ENCODE measurements around the gene MFGE8.

DNA sequence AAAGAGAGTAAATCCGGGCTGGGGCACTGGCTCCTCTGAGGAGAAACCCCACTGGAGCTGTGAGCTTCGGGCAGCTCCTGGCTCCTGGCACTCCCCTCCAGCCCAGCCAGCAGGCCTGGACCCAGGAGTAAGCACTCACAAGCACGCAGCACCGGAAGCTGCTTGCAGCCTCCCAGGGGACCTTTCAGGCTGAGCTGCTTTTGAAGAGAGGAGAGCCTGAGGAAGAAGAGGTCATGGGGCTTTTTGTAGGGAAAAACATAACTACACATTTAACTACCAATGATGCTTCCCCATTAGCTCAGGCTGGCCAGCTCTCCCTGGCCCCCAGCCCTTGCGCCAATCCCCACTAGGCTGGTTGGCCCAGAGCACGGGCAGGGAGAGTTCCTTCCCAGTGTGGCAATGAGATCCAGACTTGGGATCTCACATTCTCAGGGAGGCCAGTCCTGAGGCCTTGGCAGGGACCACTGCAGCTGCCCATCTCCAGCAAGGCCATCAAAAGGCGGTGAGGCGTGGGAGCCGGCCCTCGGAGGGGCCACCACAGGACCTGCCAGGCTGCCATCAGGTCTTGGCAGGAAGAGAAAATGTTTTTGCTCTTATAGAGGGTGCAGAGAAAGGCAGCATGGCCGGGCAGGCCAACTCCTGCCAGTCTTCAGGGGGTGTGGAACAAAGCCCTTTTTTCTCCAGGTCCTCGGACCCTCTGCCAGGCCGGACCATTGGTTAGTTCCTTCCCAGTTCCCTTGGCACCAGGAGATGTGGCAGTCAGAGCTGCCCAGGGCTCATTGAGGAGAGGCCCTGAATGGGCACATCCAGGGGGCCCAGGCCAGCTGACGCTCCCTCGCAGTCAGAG is 41.5 kb upstream of the MFGE8 start:
- TF ChIP-seq RAD21 (conservative IDR thresholded peaks at IDR 0.05 in 1 of 2, IDR thresholded peaks at IDR 0.05 in 1 of 2) (no peak), POLR2A (IDR thresholded peaks at IDR 0.05; ENCODE audit: low read length) (no peak), RFX5 (IDR thresholded peaks at IDR 0.05) (no peak), ESRRA (IDR thresholded peaks at IDR 0.05; ENCODE audit: borderline replicate concordance, low read length) (no peak), BHLHE40 (IDR thresholded peaks at IDR 0.05; ENCODE audit: low read depth, low read length) (no peak), RNF2 (IDR thresholded peaks at IDR 0.05; ENCODE audit: borderline replicate concordance, low read depth) (no peak)
- TF ChIP-seq, protein P1, sequence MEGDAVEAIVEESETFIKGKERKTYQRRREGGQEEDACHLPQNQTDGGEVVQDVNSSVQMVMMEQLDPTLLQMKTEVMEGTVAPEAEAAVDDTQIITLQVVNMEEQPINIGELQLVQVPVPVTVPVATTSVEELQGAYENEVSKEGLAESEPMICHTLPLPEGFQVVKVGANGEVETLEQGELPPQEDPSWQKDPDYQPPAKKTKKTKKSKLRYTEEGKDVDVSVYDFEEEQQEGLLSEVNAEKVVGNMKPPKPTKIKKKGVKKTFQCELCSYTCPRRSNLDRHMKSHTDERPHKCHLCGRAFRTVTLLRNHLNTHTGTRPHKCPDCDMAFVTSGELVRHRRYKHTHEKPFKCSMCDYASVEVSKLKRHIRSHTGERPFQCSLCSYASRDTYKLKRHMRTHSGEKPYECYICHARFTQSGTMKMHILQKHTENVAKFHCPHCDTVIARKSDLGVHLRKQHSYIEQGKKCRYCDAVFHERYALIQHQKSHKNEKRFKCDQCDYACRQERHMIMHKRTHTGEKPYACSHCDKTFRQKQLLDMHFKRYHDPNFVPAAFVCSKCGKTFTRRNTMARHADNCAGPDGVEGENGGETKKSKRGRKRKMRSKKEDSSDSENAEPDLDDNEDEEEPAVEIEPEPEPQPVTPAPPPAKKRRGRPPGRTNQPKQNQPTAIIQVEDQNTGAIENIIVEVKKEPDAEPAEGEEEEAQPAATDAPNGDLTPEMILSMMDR (IDR thresholded peaks at IDR 0.05), result no peak
- TF ChIP-seq, protein P2, sequence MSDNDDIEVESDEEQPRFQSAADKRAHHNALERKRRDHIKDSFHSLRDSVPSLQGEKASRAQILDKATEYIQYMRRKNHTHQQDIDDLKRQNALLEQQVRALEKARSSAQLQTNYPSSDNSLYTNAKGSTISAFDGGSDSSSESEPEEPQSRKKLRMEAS (IDR thresholded peaks at IDR 0.05), result no peak

Data from A549 (cell line).